ENCODE measurements around the gene PLB1.

DNA sequence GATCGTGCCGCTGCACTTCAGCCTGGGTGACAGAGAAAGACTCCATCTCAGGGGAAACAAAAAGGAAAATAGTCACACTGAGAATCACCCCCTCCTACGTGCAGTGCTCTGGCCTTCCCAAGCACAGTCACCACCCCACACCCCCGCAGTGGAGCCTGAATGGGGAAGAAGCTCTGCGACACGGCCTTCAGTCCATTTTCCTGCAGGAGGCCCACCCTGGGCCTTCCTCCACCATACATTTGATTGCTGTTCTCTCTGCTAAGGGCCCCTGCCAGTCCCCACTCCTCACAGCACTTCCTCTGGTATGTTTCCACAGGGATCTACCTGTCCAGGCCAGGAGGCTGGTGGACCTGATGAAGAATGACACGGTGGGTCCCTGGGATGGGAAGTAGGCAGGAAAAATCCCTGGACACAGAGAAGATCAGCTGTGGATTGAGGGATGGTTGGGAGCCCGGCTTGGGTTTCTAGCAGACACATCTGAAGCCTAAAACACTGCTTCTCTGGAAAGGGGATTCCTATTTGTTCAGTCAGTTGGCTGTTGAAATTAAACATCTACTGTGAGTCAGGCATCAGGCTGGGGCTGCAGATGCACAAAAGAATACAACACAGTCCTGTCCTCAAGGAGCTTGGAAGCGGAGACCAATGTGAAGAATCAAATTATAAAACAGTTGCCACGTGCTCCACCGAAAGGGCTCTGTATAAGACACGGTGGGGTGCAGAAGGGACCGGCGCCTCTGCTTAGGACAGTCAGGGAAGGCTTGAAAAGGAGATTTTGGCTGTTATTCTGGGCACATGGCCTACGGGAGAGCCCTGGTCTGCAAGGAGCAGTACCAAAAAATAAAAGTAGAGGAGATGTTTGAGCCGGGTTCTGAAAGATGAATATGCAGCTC lies 82.2 kb downstream of the PLB1 start:
- TF ChIP-seq CTCF (conservative IDR thresholded peaks at IDR 0.05; ENCODE audit: low read length) = no peak
- no peak for TF ChIP-seq EZH2phosphoT487 (IDR thresholded peaks at IDR 0.05; ENCODE audit: borderline replicate concordance)
